Loucy (cell line): ENCODE results near the gene TMEM107.

Experiments
- EZH2phosphoT487 ChIP-seq: fragments of 200-600 bp; IDR thresholded peaks from 2 replicates; pipeline ENCODE4 v1.6.1; 2018; ENCODE audit warnings: antibody characterized with exemption, mild to moderate bottlenecking, moderate library complexity, borderline replicate concordance
- TF ChIP-seq, protein P1 (sequence below): fragments of 200-600 bp; sonication (generic); conservative IDR thresholded peaks from 2 replicates; pipeline ENCODE4 v1.5.1; 2014; ENCODE audit warnings: mild to moderate bottlenecking, antibody characterized with exemption, low read length

- TF ChIP-seq, protein P1, sequence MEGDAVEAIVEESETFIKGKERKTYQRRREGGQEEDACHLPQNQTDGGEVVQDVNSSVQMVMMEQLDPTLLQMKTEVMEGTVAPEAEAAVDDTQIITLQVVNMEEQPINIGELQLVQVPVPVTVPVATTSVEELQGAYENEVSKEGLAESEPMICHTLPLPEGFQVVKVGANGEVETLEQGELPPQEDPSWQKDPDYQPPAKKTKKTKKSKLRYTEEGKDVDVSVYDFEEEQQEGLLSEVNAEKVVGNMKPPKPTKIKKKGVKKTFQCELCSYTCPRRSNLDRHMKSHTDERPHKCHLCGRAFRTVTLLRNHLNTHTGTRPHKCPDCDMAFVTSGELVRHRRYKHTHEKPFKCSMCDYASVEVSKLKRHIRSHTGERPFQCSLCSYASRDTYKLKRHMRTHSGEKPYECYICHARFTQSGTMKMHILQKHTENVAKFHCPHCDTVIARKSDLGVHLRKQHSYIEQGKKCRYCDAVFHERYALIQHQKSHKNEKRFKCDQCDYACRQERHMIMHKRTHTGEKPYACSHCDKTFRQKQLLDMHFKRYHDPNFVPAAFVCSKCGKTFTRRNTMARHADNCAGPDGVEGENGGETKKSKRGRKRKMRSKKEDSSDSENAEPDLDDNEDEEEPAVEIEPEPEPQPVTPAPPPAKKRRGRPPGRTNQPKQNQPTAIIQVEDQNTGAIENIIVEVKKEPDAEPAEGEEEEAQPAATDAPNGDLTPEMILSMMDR = no peak
- TF ChIP-seq EZH2phosphoT487 = no peak
These were observed 30.4 kb downstream of the TMEM107 start for GRCh38 chr17:8145811-8146210.
